ENCODE results near the gene RUNX2. TPM values are rescaled to one million over a fixed set of nuclear protein-coding genes. Genes with fewer than 3 reads are reported as not detected.

The RUNX2 gene
- total RNA-seq, 1 donor from 2014 or later: not detected

GRCh38 chr6:45562171-45562570, 234.0 kb downstream of the RUNX2 start:
- Mint-ChIP-seq H3K27me3 (ENCODE audit: unreplicated experiment) (no peaks in the 10 kb centered on the region), H3K36me3 (ENCODE audit: unreplicated experiment) (peaks cover 5% of the 10 kb centered on the region), H3K4me3 (ENCODE audit: unreplicated experiment) (no peak overlapping the region), H3K27ac (ENCODE audit: unreplicated experiment) (no peak overlapping the region), H3K9me3 (ENCODE audit: unreplicated experiment) (peaks cover 2% of the 10 kb centered on the region), H3K4me1 (ENCODE audit: low read depth, unreplicated experiment) (no peaks in the 10 kb centered on the region)
- no peak for TF ChIP-seq CTCF (IDR thresholded peaks at IDR 0.05; ENCODE audit: partially characterized antibody, unreplicated experiment)
- DNase-seq: no peak

- H3K27me3 Mint-ChIP-seq (ENCODE audit: unreplicated experiment): no peaks in the 10 kb centered on the region
- H3K27ac Mint-ChIP-seq (ENCODE audit: unreplicated experiment): no peak overlapping the region
- peaks cover 5% of the 10 kb centered on the region for H3K36me3 Mint-ChIP-seq (ENCODE audit: unreplicated experiment)
- H3K4me1 Mint-ChIP-seq (ENCODE audit: low read depth, unreplicated experiment): no peaks in the 10 kb centered on the region
- no peak for TF ChIP-seq CTCF (IDR thresholded peaks at IDR 0.05; ENCODE audit: partially characterized antibody, unreplicated experiment)
- H3K9me3 Mint-ChIP-seq (ENCODE audit: unreplicated experiment): peaks cover 2% of the 10 kb centered on the region
- DNase-seq: no peak
- H3K4me3 Mint-ChIP-seq (ENCODE audit: unreplicated experiment): no peak overlapping the region
Measured at GRCh38 chr6:45563041-45563440, 234.9 kb downstream of the RUNX2 start.

- Mint-ChIP-seq H3K27ac (ENCODE audit: unreplicated experiment) (no peak overlapping the region), H3K4me1 (ENCODE audit: low read depth, unreplicated experiment) (no peaks in the 10 kb centered on the region), H3K36me3 (ENCODE audit: unreplicated experiment) (peaks cover 5% of the 10 kb centered on the region), H3K4me3 (ENCODE audit: unreplicated experiment) (no peak overlapping the region), H3K27me3 (ENCODE audit: unreplicated experiment) (no peaks in the 10 kb centered on the region), H3K9me3 (ENCODE audit: unreplicated experiment) (peaks cover 2% of the 10 kb centered on the region)
- DNase-seq: no peak
- TF ChIP-seq CTCF (IDR thresholded peaks at IDR 0.05; ENCODE audit: partially characterized antibody, unreplicated experiment): no peak
Measured at GRCh38 chr6:45563844-45564243, 235.7 kb downstream of the RUNX2 start.

GRCh38 chr6:45566882-45567281, 238.8 kb downstream of the RUNX2 start:
- no peak for DNase-seq
- TF ChIP-seq CTCF (IDR thresholded peaks at IDR 0.05; ENCODE audit: partially characterized antibody, unreplicated experiment): no peak
- Mint-ChIP-seq H3K4me3 (ENCODE audit: unreplicated experiment) (no peak overlapping the region), H3K36me3 (ENCODE audit: unreplicated experiment) (no peaks in the 10 kb centered on the region), H3K9me3 (ENCODE audit: unreplicated experiment) (peaks cover 2% of the 10 kb centered on the region), H3K4me1 (ENCODE audit: low read depth, unreplicated experiment) (no peaks in the 10 kb centered on the region), H3K27me3 (ENCODE audit: unreplicated experiment) (peaks cover 3% of the 10 kb centered on the region), H3K27ac (ENCODE audit: unreplicated experiment) (no peak overlapping the region)

GRCh38 chr6:45567879-45568278, 239.7 kb downstream of the RUNX2 start:
- DNase-seq: no peak
- Mint-ChIP-seq H3K4me3 (ENCODE audit: unreplicated experiment) (no peak overlapping the region), H3K27ac (ENCODE audit: unreplicated experiment) (no peak overlapping the region), H3K27me3 (ENCODE audit: unreplicated experiment) (peaks cover 3% of the 10 kb centered on the region), H3K4me1 (ENCODE audit: low read depth, unreplicated experiment) (no peaks in the 10 kb centered on the region), H3K36me3 (ENCODE audit: unreplicated experiment) (no peaks in the 10 kb centered on the region), H3K9me3 (ENCODE audit: unreplicated experiment) (peaks cover 2% of the 10 kb centered on the region)
- TF ChIP-seq CTCF (IDR thresholded peaks at IDR 0.05; ENCODE audit: partially characterized antibody, unreplicated experiment): no peak
